Upper lobe of left lung (tissue), 4 donors: ENCODE data around the gene PNPLA6.

Experiments used
- POLR2A ChIP-seq, 4 donors: fragments of 450-650 bp; IDR thresholded peaks; one replicate each; pipeline ENCODE4 v1.5.1; 2016 to 2017; ENCODE audit warnings: antibody characterized with exemption in 4 of 4, mild to moderate bottlenecking in 2 of 4
- POLR2AphosphoS5 ChIP-seq, 2 donors: sonication (generic); formaldehyde crosslinking; IDR thresholded peaks; one replicate each; pipeline ENCODE4 v1.5.1; 2017; ENCODE audit warnings: antibody characterized with exemption in 2 of 2
- TF ChIP-seq, protein P1 (sequence below), 6 experiments: fragments of 450-650 bp in 4 of 6; fragments of 200-600 bp in 2 of 6; sonication (generic) in 2 of 6; IDR thresholded peaks; one replicate each; pipeline ENCODE4 v1.5.1; 2016 to 2019; ENCODE audit warnings: antibody characterized with exemption in 6 of 6

DNA sequence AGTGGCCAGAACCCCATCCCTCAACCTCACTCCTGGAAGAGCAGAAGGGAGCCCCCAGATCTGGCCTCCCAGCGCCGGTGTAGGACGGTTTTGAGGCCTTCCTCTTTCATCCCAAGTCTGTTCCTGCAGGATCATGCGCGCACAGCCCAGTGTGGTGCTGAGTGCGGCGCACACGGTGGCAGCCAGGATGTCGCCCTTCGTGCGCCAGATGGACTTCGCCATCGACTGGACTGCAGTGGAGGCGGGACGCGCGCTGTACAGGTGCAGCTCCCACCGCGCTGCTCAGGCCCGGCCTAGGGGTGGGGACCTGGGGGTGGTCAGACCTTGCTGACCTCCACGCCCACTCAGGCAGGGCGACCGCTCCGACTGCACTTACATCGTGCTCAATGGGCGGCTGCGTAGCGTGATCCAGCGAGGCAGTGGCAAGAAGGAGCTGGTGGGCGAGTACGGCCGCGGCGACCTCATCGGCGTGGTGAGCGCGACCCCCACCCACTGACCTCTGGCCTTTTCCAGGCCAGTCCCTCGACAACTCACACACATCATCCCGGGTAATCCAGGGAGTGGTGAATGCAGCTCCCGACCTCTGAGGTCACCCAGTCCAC, 14.8 kb downstream of the PNPLA6 start:
- TF ChIP-seq, protein P1, sequence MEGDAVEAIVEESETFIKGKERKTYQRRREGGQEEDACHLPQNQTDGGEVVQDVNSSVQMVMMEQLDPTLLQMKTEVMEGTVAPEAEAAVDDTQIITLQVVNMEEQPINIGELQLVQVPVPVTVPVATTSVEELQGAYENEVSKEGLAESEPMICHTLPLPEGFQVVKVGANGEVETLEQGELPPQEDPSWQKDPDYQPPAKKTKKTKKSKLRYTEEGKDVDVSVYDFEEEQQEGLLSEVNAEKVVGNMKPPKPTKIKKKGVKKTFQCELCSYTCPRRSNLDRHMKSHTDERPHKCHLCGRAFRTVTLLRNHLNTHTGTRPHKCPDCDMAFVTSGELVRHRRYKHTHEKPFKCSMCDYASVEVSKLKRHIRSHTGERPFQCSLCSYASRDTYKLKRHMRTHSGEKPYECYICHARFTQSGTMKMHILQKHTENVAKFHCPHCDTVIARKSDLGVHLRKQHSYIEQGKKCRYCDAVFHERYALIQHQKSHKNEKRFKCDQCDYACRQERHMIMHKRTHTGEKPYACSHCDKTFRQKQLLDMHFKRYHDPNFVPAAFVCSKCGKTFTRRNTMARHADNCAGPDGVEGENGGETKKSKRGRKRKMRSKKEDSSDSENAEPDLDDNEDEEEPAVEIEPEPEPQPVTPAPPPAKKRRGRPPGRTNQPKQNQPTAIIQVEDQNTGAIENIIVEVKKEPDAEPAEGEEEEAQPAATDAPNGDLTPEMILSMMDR (IDR thresholded peaks at IDR 0.05), result no peak
- no peak for TF ChIP-seq POLR2AphosphoS5 (IDR thresholded peaks at IDR 0.05)
- TF ChIP-seq POLR2A (IDR thresholded peaks at IDR 0.05), result no peak
